AG04449 (cell line): ENCODE results near the gene PRKN.

ENCODE experiments used
- CTCF ChIA-PET: fragments of 350-600 bp; formaldehyde crosslinking; extraction: SDS; loops from one replicate; lab custom pipeline; 2021; ENCODE audit warnings: antibody characterized with exemption; lab: Yijun Ruan, JAX
- POLR2A ChIA-PET: fragments of 400-600, 350-600 bp; formaldehyde crosslinking; extraction: SDS; loops from one replicate; lab custom pipeline; 2020; ENCODE audit warnings: antibody characterized with exemption, inconsistent platforms; lab: Yijun Ruan, JAX
- DNase-seq: peaks from one replicate; pipeline ENCODE4 v3.0.0-alpha.2; 2010; ENCODE audit warnings: low read depth, low spot score
- H3K4me3 ChIP-seq: 2 replicates; pipeline ENCODE4 v1.5.1; 2011; ENCODE audit warnings: low read depth, mild to moderate bottlenecking, control low read depth, low read length
- TF ChIP-seq, protein P1 (sequence below): IDR thresholded peaks from one replicate; pipeline ENCODE4 v1.5.1; 2011; ENCODE audit warnings: mild to moderate bottlenecking, moderate library complexity, low read length, control low read depth, inconsistent platforms; ENCODE audit not compliant: insufficient read depth; ENCODE audit errors: missing control alignments

PRKN gene

DNA sequence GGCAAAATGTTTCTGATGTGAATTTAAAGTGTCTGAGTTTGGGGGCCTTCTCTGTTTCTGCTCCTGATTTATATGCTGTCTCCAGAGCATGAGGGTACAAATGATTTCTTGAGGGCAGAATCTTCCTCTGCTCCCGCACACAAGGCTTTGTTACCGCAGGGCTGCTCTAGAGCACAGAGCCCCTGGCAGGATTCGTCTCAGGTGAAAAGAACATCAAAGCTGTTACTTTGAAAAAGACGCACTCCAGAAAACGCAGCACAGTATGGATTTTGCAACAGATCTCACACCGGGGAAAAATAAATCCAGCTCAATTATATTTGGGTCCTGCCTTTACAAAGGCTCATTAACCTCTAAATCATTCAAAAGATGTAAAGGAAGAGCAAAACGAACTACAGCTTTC is 577.3 kb downstream of the PRKN start:
- TF ChIP-seq, protein P1, sequence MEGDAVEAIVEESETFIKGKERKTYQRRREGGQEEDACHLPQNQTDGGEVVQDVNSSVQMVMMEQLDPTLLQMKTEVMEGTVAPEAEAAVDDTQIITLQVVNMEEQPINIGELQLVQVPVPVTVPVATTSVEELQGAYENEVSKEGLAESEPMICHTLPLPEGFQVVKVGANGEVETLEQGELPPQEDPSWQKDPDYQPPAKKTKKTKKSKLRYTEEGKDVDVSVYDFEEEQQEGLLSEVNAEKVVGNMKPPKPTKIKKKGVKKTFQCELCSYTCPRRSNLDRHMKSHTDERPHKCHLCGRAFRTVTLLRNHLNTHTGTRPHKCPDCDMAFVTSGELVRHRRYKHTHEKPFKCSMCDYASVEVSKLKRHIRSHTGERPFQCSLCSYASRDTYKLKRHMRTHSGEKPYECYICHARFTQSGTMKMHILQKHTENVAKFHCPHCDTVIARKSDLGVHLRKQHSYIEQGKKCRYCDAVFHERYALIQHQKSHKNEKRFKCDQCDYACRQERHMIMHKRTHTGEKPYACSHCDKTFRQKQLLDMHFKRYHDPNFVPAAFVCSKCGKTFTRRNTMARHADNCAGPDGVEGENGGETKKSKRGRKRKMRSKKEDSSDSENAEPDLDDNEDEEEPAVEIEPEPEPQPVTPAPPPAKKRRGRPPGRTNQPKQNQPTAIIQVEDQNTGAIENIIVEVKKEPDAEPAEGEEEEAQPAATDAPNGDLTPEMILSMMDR = no peak
- CTCF ChIA-PET = no interaction called here
- POLR2A ChIA-PET = no interaction called here
- no peak overlapping the region for H3K4me3 ChIP-seq
- no peak for DNase-seq

DNA sequence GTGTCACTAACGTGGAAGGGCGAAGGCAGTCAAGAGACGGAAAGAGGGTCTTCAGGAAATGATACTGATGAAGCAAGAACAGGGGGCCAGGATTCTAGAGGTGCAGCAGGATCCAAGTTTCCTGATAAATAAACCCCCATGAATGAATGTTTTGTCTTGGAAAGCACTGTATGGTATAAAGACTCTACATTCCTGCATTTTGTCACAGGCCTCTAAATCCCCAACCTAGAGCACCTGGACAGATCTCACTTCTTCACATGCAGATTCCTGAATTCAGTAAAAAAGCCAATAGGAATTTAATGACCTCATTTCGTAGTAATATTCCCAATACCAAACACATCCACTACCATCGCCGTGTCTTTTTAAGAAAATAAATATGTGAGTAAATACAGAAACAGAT is 577.8 kb downstream of the PRKN start:
- ChIA-PET CTCF (no interaction called here), POLR2A (no interaction called here)
- H3K4me3 ChIP-seq = no peak overlapping the region
- TF ChIP-seq, protein P1 = no peak
- DNase-seq = no peak

DNA sequence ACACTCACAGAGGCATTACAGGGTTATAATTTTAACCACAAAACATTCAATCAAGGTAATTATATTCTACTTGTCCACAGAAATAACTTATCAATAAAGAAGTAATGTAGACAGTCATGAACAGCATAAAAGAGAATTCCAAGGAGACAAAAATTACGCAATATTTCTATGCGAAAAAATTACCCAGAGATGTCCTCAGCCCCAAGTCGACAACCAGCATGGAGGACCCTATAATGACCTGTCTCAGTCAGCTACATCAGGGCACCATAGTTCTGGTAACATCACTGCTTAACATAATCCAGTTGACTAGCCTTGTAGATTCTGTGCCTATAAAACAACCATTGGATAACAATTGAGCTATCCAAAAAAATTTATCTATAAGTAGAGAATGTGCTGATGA is 579.8 kb downstream of the PRKN start:
- H3K4me3 ChIP-seq = no peak overlapping the region
- no peak for DNase-seq
- POLR2A ChIA-PET = no interaction called here
- TF ChIP-seq, protein P1 = no peak
- CTCF ChIA-PET = no interaction called here

DNA sequence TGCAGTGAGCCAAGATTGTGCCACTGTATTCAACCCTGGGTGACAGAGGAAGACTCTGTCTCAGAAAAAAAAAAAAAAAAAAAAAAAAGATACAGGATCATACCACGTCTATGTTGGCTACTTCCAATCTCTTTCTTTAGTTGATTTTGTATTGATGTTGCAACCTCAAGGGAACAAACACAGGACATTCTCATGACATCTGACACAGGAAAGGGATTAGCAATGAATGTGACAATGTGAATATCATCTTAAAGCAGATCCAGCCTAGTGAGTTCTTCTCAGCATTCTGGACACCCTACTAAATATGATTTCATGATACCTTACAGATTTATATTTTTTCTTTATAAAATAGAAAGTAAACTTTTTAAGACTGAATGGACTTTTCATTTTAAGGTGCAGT is 580.3 kb downstream of the PRKN start:
- DNase-seq = no peak
- H3K4me3 ChIP-seq = no peak overlapping the region
- TF ChIP-seq, protein P1 = no peak
- ChIA-PET CTCF (no interaction called here), POLR2A (no interaction called here)

DNA sequence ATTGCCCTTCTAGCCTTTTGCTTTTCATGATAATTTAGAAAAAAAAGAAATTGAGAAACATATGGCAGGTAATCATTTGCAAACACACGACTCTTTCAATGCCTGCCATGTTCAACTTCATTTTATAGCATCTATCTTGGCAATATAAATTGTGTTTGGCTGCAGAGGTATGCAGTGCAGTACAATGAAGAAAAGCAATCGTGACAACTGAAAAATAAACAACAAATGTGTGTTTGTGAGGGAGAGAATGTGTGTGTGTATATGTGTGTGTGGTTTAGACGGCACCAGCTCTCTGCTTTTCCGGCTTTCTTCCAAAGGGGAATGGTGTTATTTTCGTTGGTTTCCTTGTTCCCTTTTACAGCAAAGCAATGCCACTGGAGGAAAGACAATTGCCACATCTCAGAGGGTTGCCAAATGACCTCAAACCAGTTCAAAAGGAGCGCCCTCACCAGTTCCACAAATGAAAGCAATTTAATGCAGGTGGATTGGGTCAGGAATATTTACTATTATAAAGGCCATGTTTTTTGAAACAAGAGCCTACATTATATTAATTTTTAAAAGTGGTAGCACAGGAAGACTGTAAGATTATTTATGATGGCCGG is 587.2 kb downstream of the PRKN start:
- ChIA-PET POLR2A (no interaction called here), CTCF (no interaction called here)
- no peak overlapping the region for H3K4me3 ChIP-seq
- DNase-seq = no peak
- TF ChIP-seq, protein P1 = no peak

DNA sequence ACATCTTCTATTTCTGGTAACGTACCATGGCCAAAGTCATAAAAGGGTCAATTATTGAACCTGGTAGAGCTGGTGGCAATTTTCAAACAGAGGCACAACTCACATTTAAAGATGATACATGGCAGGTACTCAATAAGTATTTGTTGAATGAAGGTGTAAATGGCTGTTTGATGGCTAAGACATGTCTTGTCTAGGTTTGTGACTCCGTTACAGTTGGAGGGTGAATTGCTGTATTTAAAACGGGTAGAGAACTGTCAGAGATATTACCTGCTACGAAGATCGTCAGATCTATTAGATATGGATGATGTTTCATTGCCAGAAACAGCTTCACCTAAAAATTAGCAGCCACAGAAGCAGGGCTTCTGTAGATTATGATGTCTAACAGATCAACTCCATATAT is 601.9 kb downstream of the PRKN start:
- POLR2A ChIA-PET = no interaction called here
- CTCF ChIA-PET = no interaction called here

More for the DNA sequence above, 601.9 kb downstream of the PRKN start:
- DNase-seq = no peak
- TF ChIP-seq, protein P1 = no peak
- no peak overlapping the region for H3K4me3 ChIP-seq
